H1 (cell line): ENCODE data around the gene CMIP. TPM values are rescaled to one million over a fixed set of nuclear protein-coding genes. Genes with fewer than 3 reads are reported as not detected.

Experiments used
- JUN ChIP-seq: IDR thresholded peaks from 2 replicates; pipeline ENCODE4 v1.6.1; 2011; ENCODE audit warnings: low read depth, mild to moderate bottlenecking, improper control_type of control experiment, low read length
- NANOG ChIP-seq: IDR thresholded peaks from 2 replicates; pipeline ENCODE4 v1.6.1; 2011; ENCODE audit warnings: low read length, low read depth, mild to moderate bottlenecking, inconsistent platforms; ENCODE audit not compliant: insufficient read depth, poor library complexity, severe bottlenecking
- RBBP5 ChIP-seq: IDR thresholded peaks from 2 replicates; pipeline ENCODE4 v1.7.1; 2012; ENCODE audit warnings: low read depth, mild to moderate bottlenecking, inconsistent platforms, low read length, moderate library complexity, borderline replicate concordance
- SP2 ChIP-seq: IDR thresholded peaks from 2 replicates; pipeline ENCODE4 v1.6.1; 2012; ENCODE audit warnings: mild to moderate bottlenecking, low read length, inconsistent platforms
- polyA plus RNA-seq, 7 experiments: library from polyadenylated mRNA; depleted of rRNA in 3 of 7; stranded (reverse) in 5 of 7; unstranded in 2 of 7; fragments of >200 nt in 5 of 7; fragments of 200-250 nt in 2 of 7; gene quantifications; 1 replicate in 5 of 7; 2 replicates in 1 of 7; 4 replicates in 1 of 7; pipeline versions ENCODE4 v1.2.1 to v1.2.3, GENCODE V29; 2011 to 2013; ENCODE audit warnings: missing spikeins in 2 of 7, mixed read lengths in 2 of 7
- total RNA-seq: library from RNA; stranded (reverse); fragmentation: NEBNext Ultra II Directional; extraction: Animal tissue kit (Norgen Biotek cat#: 25700); gene quantifications from 2 replicates; pipeline ENCODE4 v1.2.1, GENCODE V29; 2021
- TF ChIP-seq, protein P1 (sequence below): IDR thresholded peaks from 2 replicates; pipeline ENCODE4 v1.6.1; 2011; ENCODE audit warnings: low read depth, mild to moderate bottlenecking, low read length; ENCODE audit not compliant: insufficient read depth

The CMIP gene
- total and polyA plus RNA-seq, 2 of the 8 experiments (the other 6 are each of a cell fraction or from before 2014, with no cell fraction given), result 7.9 to 53.2 TPM

DNA sequence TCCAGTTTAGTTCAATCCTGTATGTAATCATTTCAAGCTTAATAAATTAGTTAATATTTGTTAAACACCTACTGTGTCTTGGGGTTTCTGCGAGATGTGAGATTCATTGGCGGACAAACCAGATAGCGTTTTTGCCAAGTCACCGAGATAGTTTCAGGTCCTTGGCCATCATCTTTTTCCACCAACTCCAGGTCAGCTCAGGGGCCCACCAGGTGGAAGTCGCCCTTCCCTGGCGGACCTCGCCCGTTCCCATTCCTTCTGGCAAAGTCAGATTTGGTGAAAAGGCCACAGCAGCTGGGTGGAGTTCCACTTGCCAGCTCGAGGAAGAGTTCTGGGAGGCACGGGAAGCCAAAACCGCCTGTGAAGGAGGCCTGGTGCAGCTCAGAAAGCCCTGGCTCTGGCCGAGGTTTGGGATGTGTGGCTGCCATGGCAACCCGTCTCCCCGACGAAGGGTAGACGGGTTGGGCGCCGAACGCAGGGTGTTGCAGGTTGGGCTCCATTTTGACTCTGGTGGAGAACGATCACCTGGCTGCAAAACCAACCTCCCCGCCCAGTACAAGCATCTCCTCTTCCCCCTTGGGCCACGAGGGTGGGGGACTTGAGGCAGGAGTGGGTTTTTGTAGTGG is 39.5 kb downstream of the CMIP start (continued):
- TF ChIP-seq, protein P1, sequence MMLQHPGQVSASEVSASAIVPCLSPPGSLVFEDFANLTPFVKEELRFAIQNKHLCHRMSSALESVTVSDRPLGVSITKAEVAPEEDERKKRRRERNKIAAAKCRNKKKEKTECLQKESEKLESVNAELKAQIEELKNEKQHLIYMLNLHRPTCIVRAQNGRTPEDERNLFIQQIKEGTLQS, result no peak
- no peak for TF ChIP-seq SP2
- no peak for TF ChIP-seq RBBP5
- no peak for TF ChIP-seq NANOG
- TF ChIP-seq JUN, result no peak
- TF ChIP-seq, all 59 proteins: peak for 0
